Ascending aorta (tissue), 2 donors: ENCODE results near the gene ADAM33. TPM values are rescaled to one million over a fixed set of nuclear protein-coding genes. Genes with fewer than 3 reads are reported as not detected.
A peak's percentile ranks its signal among the peaks of the same experiment; 100 is the strongest.

Experiments used
- DNase-seq, 2 donors: peaks; one replicate each; pipeline ENCODE4 v3.0.0-alpha.2; 2019; ENCODE audit warnings: low spot score in 2 of 2
- H3K27ac ChIP-seq, 2 donors: fragments of 200-600 bp; sonication (generic); one replicate each; pipeline ENCODE4 v1.5.1; 2016 to 2017; ENCODE audit warnings: mild to moderate bottlenecking in 1 of 2
- H3K27me3 ChIP-seq: fragments of 200-600 bp; sonication (generic); one replicate; pipeline ENCODE4 v1.5.1; 2017
- H3K36me3 ChIP-seq, 2 donors: fragments of 200-600 bp; sonication (generic); one replicate each; pipeline ENCODE4 v1.5.1; 2016
- H3K4me1 ChIP-seq, 2 donors: fragments of 200-600 bp; sonication (generic); one replicate each; pipeline ENCODE4 v1.5.1; 2016 to 2017; ENCODE audit warnings: mild to moderate bottlenecking in 1 of 2
- H3K4me3 ChIP-seq, 2 donors: fragments of 200-600 bp; sonication (generic); one replicate each; pipeline ENCODE4 v1.5.1; 2016 to 2017; ENCODE audit warnings: mild to moderate bottlenecking in 1 of 2
- H3K9me3 ChIP-seq, 2 donors: fragments of 200-600 bp; sonication (generic); one replicate each; pipeline ENCODE4 v1.5.1; 2016
- intact Hi-C: fragments of 100-400 bp; cut with DNase I; formaldehyde crosslinking; loops from one replicate; pipeline ENCODE4 v1.15.1; 2023
- total RNA-seq: library from RNA; depleted of rRNA; stranded (reverse); fragments of >200 nt; gene quantifications from one replicate; pipeline ENCODE4 v1.1.0, GENCODE V29; 2016
- TF ChIP-seq, protein P1 (sequence below), 3 experiments: fragments of 200-600 bp in 2 of 3; fragments of 450-650 bp in 1 of 3; sonication (generic) in 2 of 3; IDR thresholded peaks; one replicate each; pipeline ENCODE4 v1.5.1; 2016 to 2019; ENCODE audit warnings: antibody characterized with exemption in 3 of 3, mild to moderate bottlenecking in 1 of 3, moderate library complexity in 1 of 3

The ADAM33 gene
- total RNA-seq, 1 donor from 2014 or later: 234 TPM

DNA sequence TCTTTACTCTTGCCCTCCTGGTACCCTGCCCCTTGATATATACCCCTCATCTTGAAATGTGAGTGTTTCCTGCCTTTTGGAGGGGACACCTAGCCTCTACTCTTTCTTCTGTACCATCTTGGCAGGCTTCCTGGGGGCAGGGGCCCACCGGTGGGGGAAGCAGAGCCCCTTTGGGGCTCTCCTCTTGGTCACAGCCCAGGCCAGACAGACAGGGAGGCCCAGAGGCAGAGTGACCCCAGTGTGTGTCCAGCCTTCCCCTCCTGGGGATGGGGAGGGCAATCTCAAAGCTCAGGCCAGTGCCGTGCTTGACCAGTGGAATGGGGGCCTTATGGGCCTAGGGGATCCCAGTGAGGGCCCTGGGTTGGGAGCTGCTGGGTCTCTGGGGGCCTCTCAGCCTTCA, 3.6 kb downstream of the ADAM33 start:
- no peak overlapping the region for H3K4me3 ChIP-seq
- no peaks in the 10 kb centered on the region for H3K9me3 ChIP-seq
- no peaks in the 10 kb centered on the region for H3K27me3 ChIP-seq
- peaks cover 15 to 21% of the 10 kb centered on the region in 2 donors for H3K36me3 ChIP-seq
- TF ChIP-seq, protein P1, sequence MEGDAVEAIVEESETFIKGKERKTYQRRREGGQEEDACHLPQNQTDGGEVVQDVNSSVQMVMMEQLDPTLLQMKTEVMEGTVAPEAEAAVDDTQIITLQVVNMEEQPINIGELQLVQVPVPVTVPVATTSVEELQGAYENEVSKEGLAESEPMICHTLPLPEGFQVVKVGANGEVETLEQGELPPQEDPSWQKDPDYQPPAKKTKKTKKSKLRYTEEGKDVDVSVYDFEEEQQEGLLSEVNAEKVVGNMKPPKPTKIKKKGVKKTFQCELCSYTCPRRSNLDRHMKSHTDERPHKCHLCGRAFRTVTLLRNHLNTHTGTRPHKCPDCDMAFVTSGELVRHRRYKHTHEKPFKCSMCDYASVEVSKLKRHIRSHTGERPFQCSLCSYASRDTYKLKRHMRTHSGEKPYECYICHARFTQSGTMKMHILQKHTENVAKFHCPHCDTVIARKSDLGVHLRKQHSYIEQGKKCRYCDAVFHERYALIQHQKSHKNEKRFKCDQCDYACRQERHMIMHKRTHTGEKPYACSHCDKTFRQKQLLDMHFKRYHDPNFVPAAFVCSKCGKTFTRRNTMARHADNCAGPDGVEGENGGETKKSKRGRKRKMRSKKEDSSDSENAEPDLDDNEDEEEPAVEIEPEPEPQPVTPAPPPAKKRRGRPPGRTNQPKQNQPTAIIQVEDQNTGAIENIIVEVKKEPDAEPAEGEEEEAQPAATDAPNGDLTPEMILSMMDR (IDR thresholded peaks at IDR 0.05): no peak
- intact Hi-C loops: no loop called here
- DNase-seq: no peak
- peak overlapping the region; percentile 90 to 94 for H3K27ac ChIP-seq
- H3K4me1 ChIP-seq: peaks cover 16 to 37% of the 10 kb centered on the region in 2 donors

DNA sequence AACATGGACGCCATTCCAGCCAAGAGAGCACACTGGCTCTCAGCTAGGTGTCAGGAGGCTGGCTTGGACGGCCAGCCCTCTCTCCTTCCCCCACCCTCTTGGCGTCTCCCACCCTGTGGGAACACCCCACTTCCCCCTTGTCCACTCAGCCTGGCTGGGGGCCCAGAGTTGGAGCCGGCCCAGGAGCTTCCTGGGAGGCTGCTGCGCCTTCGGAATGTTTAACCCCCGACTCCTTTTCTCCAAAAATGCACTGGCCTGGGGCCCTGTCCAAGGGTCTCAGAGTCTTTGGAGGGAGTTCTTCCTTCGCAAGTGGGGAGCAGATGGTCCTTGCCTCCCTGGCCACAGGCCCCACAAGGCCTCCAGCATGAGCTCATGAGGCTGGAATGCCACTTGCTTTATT, 4.1 kb downstream of the ADAM33 start:
- intact Hi-C loops: loop anchor here (2.0 kb wide), 3 partner anchors 71 to 103 kb away; partner anchors contain the start of gene SPEF1
- H3K4me3 ChIP-seq: no peak overlapping the region
- peak overlapping the region; percentile 90 to 94 for H3K27ac ChIP-seq
- DNase-seq: no peak
- H3K36me3 ChIP-seq: peaks cover 16 to 26% of the 10 kb centered on the region in 2 donors
- TF ChIP-seq, protein P1 (IDR thresholded peaks at IDR 0.05): no peak
- H3K9me3 ChIP-seq: no peaks in the 10 kb centered on the region
- H3K27me3 ChIP-seq: no peaks in the 10 kb centered on the region
- peaks cover 16 to 37% of the 10 kb centered on the region in 2 donors for H3K4me1 ChIP-seq

DNA sequence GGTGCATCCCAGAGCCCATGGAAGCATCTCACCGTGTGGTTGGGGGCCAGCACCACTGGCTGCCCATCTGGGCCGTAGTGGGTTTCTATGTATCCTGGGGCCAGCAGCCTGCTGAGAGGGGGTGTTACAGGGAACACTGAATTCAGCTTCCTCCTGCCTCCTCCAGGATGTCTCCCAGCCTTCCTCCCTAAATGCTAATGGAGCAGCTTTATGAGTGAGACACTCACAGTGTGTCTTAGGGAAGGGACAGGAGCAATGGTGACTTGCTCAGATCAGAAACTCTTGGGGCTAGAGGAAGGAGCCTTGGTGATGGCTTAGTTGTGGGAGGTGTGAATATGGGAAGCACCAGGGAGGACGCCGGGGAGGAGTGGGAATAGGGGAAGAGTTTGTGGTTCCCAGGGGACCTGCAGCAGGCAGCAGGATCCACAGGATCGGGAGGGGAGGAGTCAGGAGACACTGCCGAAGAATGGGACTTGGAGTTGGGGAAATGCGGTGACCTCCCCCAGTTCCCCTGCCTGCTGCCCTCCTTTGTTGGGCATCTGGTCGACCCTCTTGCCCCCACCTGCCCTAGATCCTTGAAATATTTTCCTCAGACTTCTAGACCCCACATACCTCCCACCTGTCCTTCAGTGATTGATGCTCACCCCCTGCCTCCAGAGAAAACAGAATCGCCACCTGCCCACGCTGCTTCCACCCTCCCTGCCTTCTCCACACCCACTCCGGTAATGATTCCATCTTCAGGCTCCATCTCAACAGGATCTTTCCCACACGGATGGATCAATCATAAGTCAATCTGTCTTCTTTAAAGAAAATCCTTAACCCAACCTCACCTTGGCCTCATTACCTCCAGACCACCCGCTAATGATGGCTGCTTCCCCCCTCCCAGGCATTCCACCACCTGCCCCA, 6.6 kb downstream of the ADAM33 start:
- peaks cover 11 to 24% of the 10 kb centered on the region in 2 donors for H3K4me1 ChIP-seq
- no peak overlapping the region for H3K27ac ChIP-seq
- TF ChIP-seq, protein P1 (IDR thresholded peaks at IDR 0.05): no peak
- no peaks in the 10 kb centered on the region for H3K9me3 ChIP-seq
- H3K4me3 ChIP-seq: no peak overlapping the region
- intact Hi-C loops: no loop called here
- no peaks in the 10 kb centered on the region for H3K27me3 ChIP-seq
- no peak for DNase-seq
- peaks cover 37 to 48% of the 10 kb centered on the region in 2 donors for H3K36me3 ChIP-seq

DNA sequence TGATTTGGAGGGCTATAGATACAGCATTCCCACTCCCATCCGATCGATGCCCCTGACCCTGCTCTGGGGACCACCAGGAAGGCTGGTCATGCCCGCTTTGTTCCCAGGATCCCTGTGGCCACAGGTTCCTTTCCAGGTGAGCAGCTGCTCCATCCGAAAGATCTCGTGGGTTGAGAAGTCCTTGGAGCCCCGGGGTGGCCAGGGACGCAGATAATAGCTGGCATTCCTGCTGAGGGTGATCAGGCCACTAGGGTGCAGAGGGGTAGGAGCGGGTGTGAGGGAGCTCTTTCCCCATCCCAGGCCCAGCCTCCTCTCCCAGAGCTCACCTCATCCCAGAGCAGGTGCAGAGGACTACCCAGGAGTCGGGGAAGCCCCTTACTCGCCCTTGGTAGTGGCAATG, 7.4 kb downstream of the ADAM33 start:
- intact Hi-C loops: no loop called here
- Histone ChIP-seq H3K4me1 (peaks cover 11 to 21% of the 10 kb centered on the region in 2 donors), H3K27me3 (no peaks in the 10 kb centered on the region), H3K36me3 (peaks cover 37 to 50% of the 10 kb centered on the region in 2 donors), H3K9me3 (no peaks in the 10 kb centered on the region), H3K27ac (no peak overlapping the region), H3K4me3 (no peak overlapping the region)
- TF ChIP-seq, protein P1 (IDR thresholded peaks at IDR 0.05): no peak
- no peak for DNase-seq

DNA sequence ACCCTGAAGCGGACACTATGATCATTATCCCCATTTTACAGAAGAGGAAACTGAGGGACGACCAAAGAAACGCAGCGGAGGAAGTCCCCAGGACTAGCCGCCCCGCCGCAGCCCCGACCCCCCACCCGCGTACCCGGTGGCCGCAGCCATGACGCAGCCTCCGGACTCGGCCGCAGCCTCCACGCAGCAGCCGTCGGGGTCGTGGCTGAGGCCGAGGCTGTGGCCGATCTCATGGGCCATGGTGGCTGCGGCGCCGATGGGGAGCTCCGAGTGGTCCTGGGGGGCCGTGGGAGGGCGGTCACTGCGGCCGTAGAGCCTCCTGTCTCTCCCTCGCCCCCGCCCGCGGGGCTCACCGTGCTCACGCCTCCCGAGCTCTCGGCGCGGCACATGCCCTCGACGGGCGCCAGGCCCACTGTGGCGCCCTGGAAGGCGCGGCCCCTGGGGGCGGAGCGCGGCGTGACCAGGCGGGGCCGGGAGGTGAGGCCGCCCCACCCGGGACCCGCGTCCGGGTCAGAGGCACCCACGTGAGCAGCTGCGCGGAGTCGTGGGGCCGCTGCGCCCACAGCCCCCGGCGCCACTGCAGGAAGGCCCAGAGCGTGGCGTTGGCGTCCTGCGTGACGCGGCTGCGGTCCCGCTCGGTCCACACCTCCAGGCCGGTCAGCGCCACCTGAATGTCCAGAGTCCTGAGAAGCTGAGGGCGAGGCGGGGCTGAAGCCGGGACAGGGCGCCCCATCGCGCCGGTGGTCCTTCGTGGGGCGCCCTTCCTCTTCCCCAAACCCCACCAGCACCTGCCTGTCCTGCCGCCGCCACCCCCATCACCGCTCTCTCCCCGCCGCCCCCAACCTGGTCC, 8.4 kb downstream of the ADAM33 start:
- Histone ChIP-seq H3K9me3 (no peaks in the 10 kb centered on the region), H3K4me1 (peaks cover 11 to 18% of the 10 kb centered on the region in 2 donors), H3K27me3 (no peaks in the 10 kb centered on the region), H3K4me3 (no peak overlapping the region), H3K27ac (no peak overlapping the region), H3K36me3 (peaks cover 37 to 56% of the 10 kb centered on the region in 2 donors)
- intact Hi-C loops: no loop called here
- TF ChIP-seq, protein P1 (IDR thresholded peaks at IDR 0.05): no peak
- DNase-seq: no peak
